DOHH2 (cell line): ENCODE results near the gene COX14.

Source experiments
- CTCF ChIP-seq: fragments of 200-600 bp; sonication (generic); IDR thresholded peaks from one replicate; pipeline ENCODE4 v1.5.1; 2014; ENCODE audit warnings: antibody characterized with exemption, mild to moderate bottlenecking, low read depth, low read length; ENCODE audit not compliant: poor library complexity, severe bottlenecking
- EZH2phosphoT487 ChIP-seq: fragments of 200-600 bp; sonication (generic); IDR thresholded peaks from 2 replicates; pipeline ENCODE4 v1.6.1; 2017; ENCODE audit warnings: borderline replicate concordance, mild to moderate bottlenecking, antibody characterized with exemption, low read length, moderate library complexity, mixed read lengths

- TF ChIP-seq CTCF (no peak), EZH2phosphoT487 (no peak)
Measured at GRCh38 chr12:50086148-50086547, 25.9 kb upstream of the COX14 start.
